ENCODE measurements around the gene RETREG3.
A peak's percentile ranks its signal among the peaks of the same experiment; 100 is the strongest.
"Not testable (repeated sequence)": the region's sequence is repeated elsewhere in the genome, so short reads cannot be mapped to it uniquely, and the experiment has no call there.

The RETREG3 gene

DNA sequence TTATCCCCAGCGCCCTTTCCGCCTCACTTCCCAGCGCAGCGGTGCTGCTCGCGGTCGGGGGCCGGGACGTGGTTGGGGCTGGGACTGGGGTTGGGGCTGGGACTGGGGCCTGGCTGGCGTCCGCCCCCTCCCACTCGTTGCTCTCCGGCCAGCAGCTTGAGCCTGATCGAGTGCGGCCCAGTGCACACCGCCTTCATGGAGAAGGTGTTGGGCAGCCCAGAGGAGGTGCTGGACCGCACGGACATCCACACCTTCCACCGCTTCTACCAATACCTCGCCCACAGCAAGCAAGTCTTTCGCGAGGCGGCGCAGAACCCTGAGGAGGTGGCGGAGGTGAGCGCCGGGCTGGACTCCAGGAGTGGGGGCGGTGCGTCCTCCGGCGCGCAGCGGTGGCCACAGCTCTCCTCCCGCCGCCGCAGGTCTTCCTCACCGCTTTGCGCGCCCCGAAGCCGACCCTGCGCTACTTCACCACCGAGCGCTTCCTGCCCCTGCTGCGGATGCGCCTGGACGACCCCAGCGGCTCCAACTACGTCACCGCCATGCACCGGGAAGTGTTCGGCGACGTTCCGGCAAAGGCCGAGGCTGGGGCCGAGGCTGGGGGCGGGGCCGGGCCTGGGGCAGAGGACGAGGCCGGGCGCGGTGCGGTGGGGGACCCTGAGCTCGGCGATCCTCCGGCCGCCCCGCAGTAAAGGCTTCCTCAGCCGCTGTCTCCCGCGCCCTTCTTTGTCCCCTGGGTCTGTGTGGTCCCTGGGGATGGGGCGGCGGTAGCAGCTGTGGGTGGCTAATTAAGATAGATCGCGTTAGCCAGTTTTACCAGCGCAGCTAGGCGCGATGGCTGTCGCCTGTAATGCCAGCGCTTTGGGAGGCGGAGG lies 54.7 kb downstream of the RETREG3 start:
- TF ChIP-seq, protein P1, sequence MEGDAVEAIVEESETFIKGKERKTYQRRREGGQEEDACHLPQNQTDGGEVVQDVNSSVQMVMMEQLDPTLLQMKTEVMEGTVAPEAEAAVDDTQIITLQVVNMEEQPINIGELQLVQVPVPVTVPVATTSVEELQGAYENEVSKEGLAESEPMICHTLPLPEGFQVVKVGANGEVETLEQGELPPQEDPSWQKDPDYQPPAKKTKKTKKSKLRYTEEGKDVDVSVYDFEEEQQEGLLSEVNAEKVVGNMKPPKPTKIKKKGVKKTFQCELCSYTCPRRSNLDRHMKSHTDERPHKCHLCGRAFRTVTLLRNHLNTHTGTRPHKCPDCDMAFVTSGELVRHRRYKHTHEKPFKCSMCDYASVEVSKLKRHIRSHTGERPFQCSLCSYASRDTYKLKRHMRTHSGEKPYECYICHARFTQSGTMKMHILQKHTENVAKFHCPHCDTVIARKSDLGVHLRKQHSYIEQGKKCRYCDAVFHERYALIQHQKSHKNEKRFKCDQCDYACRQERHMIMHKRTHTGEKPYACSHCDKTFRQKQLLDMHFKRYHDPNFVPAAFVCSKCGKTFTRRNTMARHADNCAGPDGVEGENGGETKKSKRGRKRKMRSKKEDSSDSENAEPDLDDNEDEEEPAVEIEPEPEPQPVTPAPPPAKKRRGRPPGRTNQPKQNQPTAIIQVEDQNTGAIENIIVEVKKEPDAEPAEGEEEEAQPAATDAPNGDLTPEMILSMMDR (IDR thresholded peaks at IDR 0.05; ENCODE audit: low read depth, low read length) = no peak; the same call in 1 of the 2 replicates
- DNase-seq (ENCODE audit: extremely low read depth, low read depth) = no peak

DNA sequence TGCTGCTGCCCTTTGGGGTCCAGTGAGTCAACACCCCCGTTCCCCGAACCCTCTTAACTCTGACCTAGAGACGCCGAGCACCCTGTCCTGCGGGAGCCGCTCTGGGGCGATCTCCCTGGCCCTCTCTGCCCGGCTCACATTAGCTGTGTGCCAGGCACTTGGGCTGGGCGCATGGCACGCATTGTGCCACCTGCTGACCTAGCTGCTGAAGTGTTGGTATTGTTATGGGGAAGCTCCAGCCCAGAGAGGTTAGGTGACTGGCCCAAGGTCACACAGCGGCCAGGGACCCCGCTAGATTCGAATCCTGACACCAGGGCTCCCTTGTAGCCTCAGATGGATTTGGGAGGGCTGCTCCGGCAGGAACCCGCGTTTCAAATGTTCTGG lies 55.3 kb downstream of the RETREG3 start:
- TF ChIP-seq, protein P1 (IDR thresholded peaks at IDR 0.05; ENCODE audit: low read depth, low read length) = no peak
- DNase-seq (ENCODE audit: extremely low read depth, low read depth) = no peak

DNA sequence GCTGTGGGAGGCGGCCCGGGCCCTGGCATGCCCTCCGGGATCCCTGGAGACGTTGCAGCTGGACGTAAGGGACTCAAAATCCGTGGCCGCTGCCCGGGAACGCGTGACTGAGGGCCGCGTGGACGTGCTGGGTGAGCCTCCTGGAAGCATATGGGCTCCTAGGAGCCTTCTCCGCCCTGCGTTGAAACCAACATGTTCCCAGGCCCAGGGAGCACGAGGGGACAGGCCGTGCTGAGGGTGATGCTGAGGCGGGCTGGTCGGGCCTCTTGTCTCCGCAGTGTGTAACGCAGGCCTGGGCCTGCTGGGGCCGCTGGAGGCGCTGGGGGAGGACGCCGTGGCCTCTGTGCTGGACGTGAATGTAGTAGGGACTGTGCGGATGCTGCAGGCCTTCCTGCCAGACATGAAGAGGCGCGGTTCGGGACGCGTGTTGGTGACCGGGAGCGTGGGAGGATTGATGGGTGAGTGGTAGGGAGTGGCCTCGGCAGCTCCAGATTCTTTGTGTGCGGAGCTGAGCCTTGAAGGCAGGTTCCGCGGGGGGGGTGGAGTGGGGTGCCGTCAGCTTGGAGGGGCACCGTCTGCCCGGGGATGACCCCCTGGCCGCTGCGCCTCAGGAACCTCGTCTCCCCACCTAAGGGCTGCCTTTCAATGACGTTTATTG lies 55.9 kb downstream of the RETREG3 start:
- TF ChIP-seq, protein P1 (IDR thresholded peaks at IDR 0.05; ENCODE audit: low read depth, low read length) = no peak
- DNase-seq (ENCODE audit: extremely low read depth, low read depth) = no peak

DNA sequence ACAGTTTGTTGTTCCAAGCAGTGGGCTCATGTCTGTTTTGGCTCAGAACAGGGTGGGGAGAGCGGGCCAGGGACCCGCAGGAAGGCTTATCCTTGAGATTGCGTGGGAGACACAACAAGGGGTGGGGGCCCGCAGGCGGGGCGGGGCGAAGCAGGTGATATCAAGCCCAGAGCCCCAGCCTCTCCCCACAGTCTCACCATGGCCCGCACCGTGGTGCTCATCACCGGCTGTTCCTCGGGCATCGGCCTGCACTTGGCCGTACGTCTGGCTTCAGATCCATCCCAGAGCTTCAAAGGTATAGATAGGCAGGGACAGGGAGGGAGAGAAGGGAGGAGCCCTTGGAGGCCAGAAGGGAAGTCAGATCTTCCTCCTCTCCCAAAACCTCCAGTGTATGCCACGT lies 56.4 kb downstream of the RETREG3 start, which contains the start of gene HSD17B1:
Gene HSD17B1 (plus strand): TSS at position 188 of the 400 bp plus-strand sequence. CDS start 11 bp downstream, at position 199.
- not testable (repeated sequence) for DNase-seq (ENCODE audit: extremely low read depth, low read depth)

DNA sequence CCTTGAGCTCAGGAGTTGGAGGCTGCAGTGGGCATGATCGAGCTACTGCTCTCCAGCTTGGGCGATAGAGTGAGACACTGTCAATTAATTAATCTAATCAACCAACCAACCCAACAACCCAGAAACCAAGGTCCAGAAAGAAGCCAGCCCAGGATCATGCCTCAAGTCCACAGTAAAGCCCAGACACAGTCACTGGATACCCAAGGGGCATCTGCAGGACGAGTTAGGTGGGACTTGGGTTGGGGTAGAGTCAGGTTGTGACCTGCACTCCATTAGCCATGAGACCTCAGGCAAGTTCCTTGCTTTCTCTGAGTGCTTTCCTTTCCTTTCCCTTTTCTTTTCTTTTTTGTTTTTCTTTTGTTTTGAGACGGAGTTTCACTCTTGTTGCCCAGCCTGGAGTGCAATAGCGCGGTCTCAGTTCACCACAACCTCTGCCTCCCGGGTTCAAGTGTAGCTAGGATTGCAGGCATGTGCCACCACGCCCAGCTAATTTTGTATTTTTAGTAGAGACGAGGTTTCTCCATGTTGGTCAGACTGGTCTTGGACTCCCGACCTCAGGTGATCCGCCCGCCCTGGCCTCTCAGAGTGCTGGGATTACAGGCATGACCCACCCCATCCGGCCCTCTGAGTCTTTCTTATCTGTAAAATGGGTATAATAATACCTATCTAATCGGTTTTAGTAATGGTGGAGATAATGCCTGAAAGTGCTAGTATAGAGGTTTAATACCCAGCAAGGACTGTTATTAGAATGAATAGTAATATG lies 60.0 kb downstream of the RETREG3 start:
- no peak for DNase-seq (ENCODE audit: extremely low read depth, low read depth)
- TF ChIP-seq, protein P1 (IDR thresholded peaks at IDR 0.05; ENCODE audit: low read depth, low read length) = no peak

DNA sequence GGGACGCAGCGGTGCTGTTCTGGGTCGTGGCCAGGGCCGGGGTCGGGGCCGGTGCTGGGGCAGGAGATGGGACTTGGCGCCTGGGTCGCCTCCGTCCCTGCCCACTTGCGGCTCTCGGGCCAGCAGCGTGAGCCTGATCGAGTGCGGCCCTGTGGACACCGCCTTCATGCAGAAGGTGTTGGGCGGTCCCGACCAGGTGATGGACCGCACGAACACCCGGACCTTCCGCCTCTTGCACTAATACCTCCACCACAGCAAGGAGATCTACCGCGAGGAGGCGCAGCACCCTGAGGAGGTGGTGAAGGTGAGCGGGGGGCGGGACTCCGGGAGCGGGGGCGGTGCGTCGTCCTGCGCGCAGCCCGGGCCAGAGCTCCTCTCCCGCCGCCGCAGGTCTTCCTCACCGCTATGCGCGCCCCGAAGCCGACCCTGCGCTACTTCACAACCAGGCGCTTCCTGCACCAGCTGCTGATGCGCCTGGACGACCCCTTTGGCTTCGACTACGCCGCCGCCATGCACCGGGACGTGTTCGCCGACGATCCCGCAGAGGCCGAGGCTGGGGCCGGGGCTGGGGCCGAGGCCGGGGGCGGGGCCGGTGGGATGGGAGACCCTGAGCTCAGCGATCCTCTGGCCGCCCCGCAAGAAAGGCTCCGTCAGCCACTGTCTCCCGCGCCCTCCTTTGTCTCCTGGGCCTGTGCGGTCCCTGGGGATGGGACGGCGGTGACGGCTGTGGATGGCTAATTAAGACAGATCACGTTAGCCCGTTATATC lies 60.9 kb downstream of the RETREG3 start:
- TF ChIP-seq, protein P1 (IDR thresholded peaks at IDR 0.05; ENCODE audit: low read depth, low read length) = peak; percentile 3
- DNase-seq (ENCODE audit: extremely low read depth, low read depth) = no peak

DNA sequence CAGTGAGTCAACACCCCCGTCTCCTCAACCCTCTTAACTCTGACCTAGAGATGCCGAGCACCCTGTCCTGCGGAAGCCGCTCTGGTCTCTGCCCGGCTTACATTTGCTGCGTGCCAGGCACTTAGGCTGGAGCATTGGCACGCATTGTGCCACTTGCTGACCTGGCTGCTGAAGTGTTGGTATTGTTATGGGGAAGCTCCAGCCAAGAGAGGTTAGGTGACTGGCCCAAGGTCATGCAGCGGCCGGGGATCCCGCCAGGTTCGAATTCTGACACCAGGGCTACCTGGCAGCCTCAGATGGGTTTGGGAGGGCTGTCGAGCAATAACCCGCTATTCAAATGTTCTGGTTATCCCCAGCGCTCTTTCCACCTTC lies 61.5 kb downstream of the RETREG3 start:
- TF ChIP-seq, protein P1 (IDR thresholded peaks at IDR 0.05; ENCODE audit: low read depth, low read length) = no peak
- no peak for DNase-seq (ENCODE audit: extremely low read depth, low read depth)
